Calu3 (cell line): ENCODE data around the gene IL18. TPM values are rescaled to one million over a fixed set of nuclear protein-coding genes. Genes with fewer than 3 reads are reported as not detected.

ENCODE experiments used
- BruUV-seq: library from RNA; stranded (reverse); fragments of 400-500 nt; replicated peaks from 2 replicates; lab custom pipeline; 2021; lab: Mats Ljungman, UMichigan
- CTCF ChIA-PET: fragments of 300-600 bp; sonication (Branson Sonifier 250); formaldehyde crosslinking; loops from one replicate; lab custom pipeline; 2022; ENCODE audit warnings: antibody characterized with exemption; lab: Charles Lee
- DNase-seq: peaks from one replicate; pipeline ENCODE4 v3.0.0; 2022
- H3K27ac Mint-ChIP-seq: one replicate; pipeline ENCODE4 v1.8.0; 2022; ENCODE audit warnings: mixed read lengths; ENCODE audit not compliant: unreplicated experiment
- H3K27me3 Mint-ChIP-seq: one replicate; pipeline ENCODE4 v1.8.0; 2022; ENCODE audit warnings: mixed read lengths; ENCODE audit not compliant: unreplicated experiment
- H3K36me3 Mint-ChIP-seq: one replicate; pipeline ENCODE4 v1.8.0; 2022; ENCODE audit warnings: mild to moderate bottlenecking, moderate library complexity, mixed read lengths; ENCODE audit not compliant: insufficient read depth, unreplicated experiment
- H3K4me1 Mint-ChIP-seq: one replicate; pipeline ENCODE4 v1.8.0; 2022; ENCODE audit warnings: mild to moderate bottlenecking, low read depth, mixed read lengths; ENCODE audit not compliant: unreplicated experiment
- H3K4me3 Mint-ChIP-seq: one replicate; pipeline ENCODE4 v1.8.0; 2022; ENCODE audit warnings: mild to moderate bottlenecking, low read depth, moderate library complexity, mixed read lengths; ENCODE audit not compliant: unreplicated experiment
- H3K9me3 Mint-ChIP-seq: one replicate; pipeline ENCODE4 v1.8.0; 2022; ENCODE audit warnings: low read depth, mixed read lengths; ENCODE audit not compliant: unreplicated experiment
- intact Hi-C: fragments of 100-400 bp; cut with micrococcal nuclease; formaldehyde crosslinking; loops from one replicate; pipeline ENCODE4 v1.10.0; 2022; ENCODE audit not compliant: unreplicated experiment
- total RNA-seq: library from RNA; stranded (reverse); gene quantifications from 2 replicates; pipeline ENCODE4 v1.2.3, GENCODE V29; 2022
- TF ChIP-seq, protein P1 (sequence below): fragments of 200-600 bp; IDR thresholded peaks from one replicate; pipeline ENCODE4 v1.8.0; 2022; ENCODE audit warnings: antibody characterized with exemption; ENCODE audit not compliant: unreplicated experiment

IL18 gene
- total RNA-seq, 1 experiment from 2014 or later, result 121 TPM

DNA sequence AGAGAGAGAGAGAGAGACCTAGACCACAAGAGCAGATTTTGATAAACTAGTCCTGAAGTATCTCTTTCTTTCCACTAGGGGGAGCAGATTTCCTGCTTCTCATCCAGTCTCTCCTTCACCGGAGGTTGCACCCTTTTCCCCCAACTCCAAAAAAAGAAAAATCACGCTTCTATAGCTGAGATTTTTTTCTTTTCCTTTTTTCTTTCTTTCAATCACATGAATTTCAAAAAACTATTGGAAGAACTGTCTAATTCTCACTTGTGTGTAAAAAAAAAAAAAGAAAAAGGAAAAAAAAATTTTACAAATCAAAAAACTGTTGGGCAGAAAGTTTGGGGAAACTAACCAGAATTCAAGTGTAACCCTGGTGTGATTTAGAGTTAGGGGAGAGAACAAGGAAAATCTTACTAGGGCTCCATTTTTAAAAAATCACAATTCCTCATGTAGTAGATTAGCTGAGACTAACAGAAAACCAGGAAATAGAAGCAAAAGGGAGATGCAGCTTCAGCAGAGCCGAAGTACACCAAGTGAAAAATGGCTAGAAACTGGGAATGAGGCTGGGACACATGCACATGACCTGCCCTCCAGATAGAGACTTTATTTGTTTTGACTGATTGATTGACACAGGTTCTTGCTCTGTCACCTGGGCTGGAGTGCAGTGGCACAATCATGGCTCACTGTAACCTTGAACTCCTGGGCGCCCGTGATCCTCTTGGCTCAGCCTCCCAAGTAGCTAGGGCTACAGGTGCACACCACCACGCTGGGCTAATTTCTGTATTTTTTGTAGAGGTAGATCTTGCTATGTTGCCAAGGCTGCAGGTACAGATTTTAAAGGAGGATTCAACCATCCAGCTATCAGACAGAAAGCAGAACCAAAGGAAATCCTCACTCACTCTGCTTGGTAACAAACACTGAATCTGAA is 50.1 kb downstream of the IL18 start:
- Mint-ChIP-seq H3K27me3 (no peaks in the 10 kb centered on the region), H3K4me3 (no peak overlapping the region), H3K9me3 (peaks cover 3% of the 10 kb centered on the region), H3K27ac (no peak overlapping the region), H3K36me3 (no peaks in the 10 kb centered on the region), H3K4me1 (no peaks in the 10 kb centered on the region)
- TF ChIP-seq, protein P1, sequence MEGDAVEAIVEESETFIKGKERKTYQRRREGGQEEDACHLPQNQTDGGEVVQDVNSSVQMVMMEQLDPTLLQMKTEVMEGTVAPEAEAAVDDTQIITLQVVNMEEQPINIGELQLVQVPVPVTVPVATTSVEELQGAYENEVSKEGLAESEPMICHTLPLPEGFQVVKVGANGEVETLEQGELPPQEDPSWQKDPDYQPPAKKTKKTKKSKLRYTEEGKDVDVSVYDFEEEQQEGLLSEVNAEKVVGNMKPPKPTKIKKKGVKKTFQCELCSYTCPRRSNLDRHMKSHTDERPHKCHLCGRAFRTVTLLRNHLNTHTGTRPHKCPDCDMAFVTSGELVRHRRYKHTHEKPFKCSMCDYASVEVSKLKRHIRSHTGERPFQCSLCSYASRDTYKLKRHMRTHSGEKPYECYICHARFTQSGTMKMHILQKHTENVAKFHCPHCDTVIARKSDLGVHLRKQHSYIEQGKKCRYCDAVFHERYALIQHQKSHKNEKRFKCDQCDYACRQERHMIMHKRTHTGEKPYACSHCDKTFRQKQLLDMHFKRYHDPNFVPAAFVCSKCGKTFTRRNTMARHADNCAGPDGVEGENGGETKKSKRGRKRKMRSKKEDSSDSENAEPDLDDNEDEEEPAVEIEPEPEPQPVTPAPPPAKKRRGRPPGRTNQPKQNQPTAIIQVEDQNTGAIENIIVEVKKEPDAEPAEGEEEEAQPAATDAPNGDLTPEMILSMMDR, result peak; percentile 37
- DNase-seq, result no peak
- intact Hi-C loops, result loop anchor here (1.0 to 5.0 kb wide), 2 partner anchors 62 to 164 kb away; partner anchors contain the start of gene BCO2
- CTCF ChIA-PET, result interaction anchor here (0.6 to 1.3 kb wide), 7 partner anchors 12 to 166 kb away, joined by 3 to 6 read pairs (median 4); partner anchors contain the start of genes IL18 and PTS
- BruUV-seq, result no TSS peak

DNA sequence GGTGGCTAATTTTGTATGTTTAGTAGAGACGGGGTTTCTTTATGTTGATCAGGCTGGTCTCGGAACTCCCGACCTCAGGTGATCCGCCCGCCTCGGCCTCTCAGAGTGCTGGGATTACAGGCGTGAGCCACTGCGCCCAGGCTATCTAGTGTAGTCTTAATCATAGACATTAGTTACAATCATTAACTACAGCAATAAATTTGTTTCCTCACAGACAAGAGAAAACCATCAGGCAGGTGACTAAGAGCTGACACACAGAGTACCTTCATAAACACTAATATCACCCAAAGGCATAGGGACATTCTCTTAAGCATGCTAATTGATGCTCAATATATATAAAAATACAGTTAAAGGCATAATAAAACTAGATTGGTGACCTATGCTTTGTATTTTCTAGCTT is 57.8 kb downstream of the IL18 start:
- no peak for DNase-seq
- BruUV-seq, result no TSS peak
- TF ChIP-seq, protein P1, result no peak
- Mint-ChIP-seq H3K36me3 (no peaks in the 10 kb centered on the region), H3K27ac (no peak overlapping the region), H3K4me3 (no peak overlapping the region), H3K4me1 (no peaks in the 10 kb centered on the region), H3K9me3 (no peaks in the 10 kb centered on the region), H3K27me3 (no peaks in the 10 kb centered on the region)
- CTCF ChIA-PET, result no interaction called here
- intact Hi-C loops, result no loop called here

DNA sequence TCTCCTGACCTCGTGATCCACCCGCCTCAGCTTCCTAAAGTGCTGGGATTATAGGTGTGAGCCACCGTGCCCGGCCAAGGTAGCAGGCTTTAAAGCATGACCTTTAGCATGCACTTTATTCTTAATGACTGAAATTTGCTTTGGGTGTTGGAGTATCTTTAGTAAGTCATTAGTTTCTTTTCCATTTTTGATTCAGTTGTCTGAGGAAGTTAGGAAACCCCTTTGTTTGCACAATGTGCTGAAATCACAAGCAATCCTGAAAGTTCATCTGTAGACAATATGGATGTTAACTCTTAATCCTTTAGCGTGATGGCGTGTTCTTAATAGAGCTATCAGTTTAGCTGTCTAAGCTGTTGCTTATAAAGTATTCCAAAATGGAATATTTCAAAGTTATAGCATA is 60.4 kb downstream of the IL18 start:
- no peak for DNase-seq

DNA sequence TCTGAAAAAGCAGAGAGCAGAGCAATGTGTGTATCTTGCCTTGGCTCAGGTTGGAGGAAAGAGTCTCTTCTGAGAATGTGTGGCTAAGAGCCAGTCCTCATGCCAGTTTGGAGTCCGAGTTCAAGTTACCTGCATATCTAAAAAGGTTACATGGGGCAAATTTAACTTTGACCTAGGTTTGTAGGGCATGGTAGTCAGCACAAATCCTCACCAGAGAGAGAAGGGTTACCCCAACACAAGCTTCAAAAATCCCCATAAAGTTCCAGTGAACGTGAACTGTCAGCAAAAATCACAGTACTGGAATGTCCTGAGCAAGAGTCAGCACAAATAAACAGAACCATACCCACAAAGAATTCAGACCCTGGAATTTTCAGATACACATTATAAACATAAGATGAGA is 63.4 kb downstream of the IL18 start:
- H3K27me3 Mint-ChIP-seq, result no peaks in the 10 kb centered on the region
- no TSS peak for BruUV-seq
- TF ChIP-seq, protein P1, result no peak
- no peak overlapping the region for H3K27ac Mint-ChIP-seq
- DNase-seq, result no peak
- intact Hi-C loops, result no loop called here
- no peaks in the 10 kb centered on the region for H3K9me3 Mint-ChIP-seq
- H3K4me3 Mint-ChIP-seq, result no peak overlapping the region
- no peaks in the 10 kb centered on the region for H3K4me1 Mint-ChIP-seq
- no peaks in the 10 kb centered on the region for H3K36me3 Mint-ChIP-seq
- CTCF ChIA-PET, result interaction anchor here (0.7 kb wide), 1 partner anchor 243 kb away, joined by 3 read pairs; no protein-coding TSS in a partner anchor

More for the DNA sequence above, 60.4 kb downstream of the IL18 start:
- BruUV-seq, result no TSS peak
- Mint-ChIP-seq H3K27ac (no peak overlapping the region), H3K9me3 (no peaks in the 10 kb centered on the region), H3K27me3 (no peaks in the 10 kb centered on the region), H3K4me1 (no peaks in the 10 kb centered on the region), H3K4me3 (no peak overlapping the region), H3K36me3 (no peaks in the 10 kb centered on the region)
- CTCF ChIA-PET, result interaction anchor here (0.6 kb wide), 1 partner anchor 105 kb away, joined by 3 read pairs; no protein-coding TSS in a partner anchor
- TF ChIP-seq, protein P1, result no peak
- intact Hi-C loops, result no loop called here
